GM12878 (cell line): ENCODE data around the gene LRRC47. TPM values are rescaled to one million over a fixed set of nuclear protein-coding genes. Genes with fewer than 3 reads are reported as not detected.

Experiments
- ATAC-seq: fragments of 200-7000 bp; cut with Tn5 transposase; 3 replicates; pipeline ENCODE4 v1.9.1; 2020; ENCODE audit warnings: mild to moderate bottlenecking, moderate library complexity
- BruUV-seq: library from RNA; stranded (reverse); fragments of 400-500 nt; replicated peaks from 2 replicates; lab custom pipeline; 2021; lab: Mats Ljungman, UMichigan
- CTCF ChIA-PET: fragments of 300-600 bp; sonication (Branson Sonifier 250); formaldehyde crosslinking; extraction: SDS; loops from one replicate; lab custom pipeline; 2021; ENCODE audit warnings: inconsistent platforms; lab: Yijun Ruan, JAX
- POLR2A ChIA-PET: fragments of 350-600 bp; formaldehyde crosslinking; extraction: SDS; loops from one replicate; lab custom pipeline; 2021; ENCODE audit warnings: inconsistent platforms; lab: Charles Lee
- RAD21 ChIA-PET: fragments of 300-600 bp; sonication (Branson Sonifier 250); formaldehyde crosslinking; loops from one replicate; lab custom pipeline; 2023; ENCODE audit warnings: antibody characterized with exemption; ENCODE audit not compliant: unreplicated experiment; lab: Charles Lee
- SMC1A ChIA-PET: fragments of 300-600 bp; sonication (Branson Sonifier 250); formaldehyde crosslinking; loops from one replicate; lab custom pipeline; 2023; ENCODE audit not compliant: unreplicated experiment, uncharacterized antibody; lab: Charles Lee
- DNase-seq: peaks from one replicate; pipeline ENCODE4 v3.0.0-alpha.2; 2011; ENCODE audit warnings: low read depth, low spot score
- FAIRE-seq: peaks from 3 replicates; lab custom pipeline; 2011; peaks lifted over from hg19 to GRCh38; lab: Jason Lieb, UNC
- H2AFZ ChIP-seq: 2 replicates; pipeline ENCODE4 v1.6.0; 2011; ENCODE audit warnings: low read depth, low read length, control low read depth; ENCODE audit not compliant: control insufficient read depth
- H3K27ac ChIP-seq: 2 replicates; pipeline ENCODE4 v1.5.1; 2011; ENCODE audit warnings: control low read depth; ENCODE audit not compliant: control insufficient read depth, insufficient read depth
- H3K27me3 ChIP-seq, 2 experiments: replicated peaks in 1 of 2; 2 replicates each; pipeline versions ENCODE4 v1.6.0 to v1.6.1; 2011; ENCODE audit warnings: low read length in 1 of 2; ENCODE audit not compliant: control insufficient read depth in 2 of 2, insufficient read depth in 2 of 2
- H3K36me3 ChIP-seq, 2 experiments: 2 replicates each; pipeline ENCODE4 v1.5.1; 2011; ENCODE audit warnings: low read length in 1 of 2; ENCODE audit not compliant: control insufficient read depth in 2 of 2, insufficient read depth in 2 of 2
- H3K4me1 ChIP-seq: 2 replicates; pipeline ENCODE4 v1.6.1; 2011; ENCODE audit warnings: mild to moderate bottlenecking, low read length, moderate library complexity, mixed read lengths; ENCODE audit not compliant: control insufficient read depth, insufficient read depth
- H3K4me2 ChIP-seq: 2 replicates; pipeline ENCODE4 v1.6.0; 2011; ENCODE audit warnings: control low read depth; ENCODE audit not compliant: control insufficient read depth, insufficient read depth
- H3K4me3 ChIP-seq: fragments of 200-600 bp; sonication (generic); 2 replicates; pipeline ENCODE4 v1.5.1; 2016
- H3K79me2 ChIP-seq: 2 replicates; pipeline ENCODE4 v1.6.0; 2011; ENCODE audit warnings: low read length; ENCODE audit not compliant: control insufficient read depth, insufficient read depth
- H3K9ac ChIP-seq: 2 replicates; pipeline ENCODE4 v1.8.0; 2011; ENCODE audit warnings: low read length, control low read depth, mixed read lengths; ENCODE audit not compliant: control insufficient read depth, insufficient read depth
- H3K9me3 ChIP-seq: replicated peaks from 3 replicates; pipeline ENCODE4 v1.5.1; 2011; ENCODE audit warnings: mild to moderate bottlenecking, low read length; ENCODE audit not compliant: control insufficient read depth, insufficient read depth
- H4K20me1 ChIP-seq: 2 replicates; pipeline ENCODE4 v1.6.0; 2011; ENCODE audit not compliant: control insufficient read depth, insufficient read depth
- CHD1 ChIP-seq: IDR thresholded peaks from 2 replicates; pipeline ENCODE4 v1.6.1; 2012; ENCODE audit warnings: low read depth, low read length, improper control_type of control experiment
- CHD4 ChIP-seq: fragments of 200-600 bp; sonication (generic); IDR thresholded peaks from 2 replicates; pipeline ENCODE4 v1.6.1; 2016; ENCODE audit warnings: mild to moderate bottlenecking
- GATAD2B ChIP-seq: fragments of 450-650 bp; conservative IDR thresholded peaks from 2 replicates; pipeline ENCODE4 v1.6.1; 2017; ENCODE audit warnings: low read depth, mild to moderate bottlenecking, moderate library complexity
- HDAC2 ChIP-seq: fragments of 200-600 bp; sonication (generic); IDR thresholded peaks from 2 replicates; pipeline ENCODE4 v1.6.1; 2017
- MAX ChIP-seq: IDR thresholded peaks from 2 replicates; pipeline ENCODE4 v1.6.1; 2012; ENCODE audit warnings: low read depth, low read length, improper control_type of control experiment
- MXI1 ChIP-seq: fragments of 150-350 bp; IDR thresholded peaks from 2 replicates; pipeline ENCODE4 v1.6.1; 2011; ENCODE audit warnings: low read depth, mild to moderate bottlenecking, inconsistent platforms, low read length, improper control_type of control experiment
- NR2F1 ChIP-seq: fragments of 450-650 bp; conservative IDR thresholded peaks from 2 replicates; pipeline ENCODE4 v1.6.1; 2017; ENCODE audit warnings: mild to moderate bottlenecking
- POLR2A ChIP-seq: IDR thresholded peaks from 2 replicates; pipeline ENCODE4 v1.6.1; 2011; ENCODE audit warnings: low read depth, mild to moderate bottlenecking, low read length
- POU2F2 ChIP-seq: IDR thresholded peaks from 3 replicates; pipeline ENCODE4 v1.6.1; 2011; ENCODE audit warnings: low read depth, mild to moderate bottlenecking, low read length, borderline replicate concordance
- RAD21 ChIP-seq: IDR thresholded peaks from 2 replicates; pipeline ENCODE4 v1.6.1; 2011; ENCODE audit warnings: mild to moderate bottlenecking, low read depth, low read length, moderate library complexity; ENCODE audit not compliant: insufficient read depth
- RELB ChIP-seq: fragments of 450-650 bp; IDR thresholded peaks from 2 replicates; pipeline ENCODE4 v1.6.1; 2017; ENCODE audit warnings: low read depth, mild to moderate bottlenecking, moderate library complexity
- STAT1 ChIP-seq: fragments of 450-650 bp; conservative IDR thresholded peaks from 2 replicates; pipeline ENCODE4 v1.6.1; 2014; ENCODE audit warnings: antibody characterized with exemption, mild to moderate bottlenecking
- USF1 ChIP-seq: IDR thresholded peaks from 2 replicates; pipeline ENCODE4 v1.6.1; 2011; ENCODE audit warnings: borderline replicate concordance, low read depth, mild to moderate bottlenecking, moderate library complexity, mixed read lengths, low read length; ENCODE audit not compliant: insufficient read depth; ENCODE audit errors: extremely low read length
- YY1 ChIP-seq: IDR thresholded peaks from 2 replicates; pipeline ENCODE4 v1.6.1; 2011; ENCODE audit warnings: low read depth, mild to moderate bottlenecking, low read length
- ZNF217 ChIP-seq: fragments of 450-650 bp; IDR thresholded peaks from 2 replicates; pipeline ENCODE4 v1.6.1; 2017; ENCODE audit warnings: antibody characterized with exemption, mild to moderate bottlenecking
- WGBS: methylation state at CpG from one replicate; pipeline ENCODE4 v1.1.6; 2016; ENCODE audit warnings: low lambda C conversion rate; ENCODE audit not compliant: insufficient replicate concordance, insufficient coverage; ENCODE audit errors: missing lambda C conversion rate; 5-methylcytosine and 5-hydroxymethylcytosine counted together
- in situ Hi-C: fragments of 300-500 bp; cut with MboI; formaldehyde crosslinking; loops from 9 replicates; pipeline ENCODE4 v1.14.3; 2018; ENCODE audit warnings: mixed read lengths
- intact Hi-C: fragments of 100-400 bp; cut with micrococcal nuclease; formaldehyde crosslinking; loops from one replicate; pipeline ENCODE4 v1.14.2; 2022; ENCODE audit not compliant: unreplicated experiment
- polyA plus RNA-seq, 11 experiments: library from polyadenylated mRNA; depleted of rRNA in 4 of 11; unstranded in 6 of 11; stranded (reverse) in 5 of 11; fragments of >200 nt; fragmentation: Nextera tagmentation in 4 of 11; fragmentation: Illumina TruSeq in 1 of 11; extraction: Ambion mirVana in 4 of 11; extraction: Trizol in 1 of 11; gene quantifications; 1 replicate in 1 of 11; 2 replicates in 10 of 11; pipeline versions ENCODE4 v1.2.1 to v1.2.3, GENCODE V29; 2011 to 2016; ENCODE audit warnings: inconsistent platforms in 2 of 11, missing spikeins in 2 of 11, low read depth in 1 of 11
- total RNA-seq, 4 experiments: library from RNA; depleted of rRNA in 3 of 4; stranded (reverse); fragments of >200 nt in 3 of 4; fragmentation: Illumina TruSeq in 1 of 4; extraction: Trizol in 1 of 4; gene quantifications; 2 replicates each; pipeline versions ENCODE4 v1.2.1 to v1.2.3, GENCODE V29; 2013 to 2021

The LRRC47 gene
- total and polyA plus RNA-seq, 10 of the 15 experiments (the other 5 are each of a cell fraction or from before 2014, with no cell fraction given): 2.5 to 34.6 (median 18.2) TPM

- peak within 1 kb of the TSS; percentile 94 for H3K4me2 ChIP-seq
- no TSS peak for BruUV-seq
- RAD21 ChIA-PET: interaction anchor here (0.8 kb wide), 1 partner anchor 29 kb away, joined by 3 read pairs; no protein-coding TSS in a partner anchor
Observed at GRCh38 chr1:3772715-3773571, 23.4 kb downstream of the LRRC47 start, which contains the start of gene SMIM1. Gene SMIM1, plus strand, starts transcription at chr1:3772749. Its CDS starts 2,625 bp downstream, at chr1:3775374.

GRCh38 chr1:3772027-3772714, 24.1 kb downstream of the LRRC47 start:
- POLR2A ChIA-PET: no interaction called here
- peak; percentile 69 for TF ChIP-seq NR2F1
- peak; percentile 67 for TF ChIP-seq MXI1
- TF ChIP-seq GATAD2B: peak; percentile 69
- peak; percentile 54 for TF ChIP-seq USF1
- TF ChIP-seq POLR2A: peak; percentile 76
- TF ChIP-seq RELB: 0 out of 2 replicates have a peak, but pooled peaks have one; percentile 22
- no peak for TF ChIP-seq POU2F2
- TF ChIP-seq MAX: peak; percentile 31; the same call in 1 of the 2 replicates
- TF ChIP-seq RAD21: no peak

More at GRCh38 chr1:3772715-3773571, 23.4 kb downstream of the LRRC47 start, which contains the start of gene SMIM1:
- 23% methylated on average over 36 of the region's 55 CpGs for WGBS
- Histone ChIP-seq H4K20me1 (no peaks in the 10 kb centered on the region), H3K4me3 (peak within 1 kb of the TSS; percentile 72), H3K79me2 (no peaks in the 10 kb centered on the region), H3K4me1 (peaks cover 15% of the 10 kb centered on the region), H3K27ac (no peak within 1 kb of the TSS), H3K9ac (peak within 1 kb of the TSS; percentile 4; the same call in 1 of the 2 replicates), H3K36me3 (no peaks in the 10 kb centered on the region), H3K27me3 (no peaks in the 10 kb centered on the region; a peak in 1 of 4 replicates), H3K9me3 (no peaks in the 10 kb centered on the region), H2AFZ (peak within 1 kb of the TSS; percentile 65)
- in situ Hi-C loops (no loop called here), intact Hi-C loops (no loop called here)
- DNase-seq (no peak), ATAC-seq (peak; percentile 17; the same call in 2 of the 3 replicates), FAIRE-seq (no peak)
- CTCF ChIA-PET: interaction anchor here (0.6 to 0.7 kb wide), 3 partner anchors 14 to 150 kb away, joined by 3 read pairs; no protein-coding TSS in a partner anchor
- TF ChIP-seq HDAC2 (no peak), CHD1 (no peak), ZNF217 (no peak), STAT1 (no peak), CHD4 (no peak), YY1 (no peak)
- SMC1A ChIA-PET: no interaction called here
- POLR2A ChIA-PET: no interaction called here

More at GRCh38 chr1:3772027-3772714, 24.1 kb downstream of the LRRC47 start:
- peak overlapping the region; percentile 94 for H3K4me2 ChIP-seq
- WGBS: under 1% methylated on average over 28 of the region's 61 CpGs
- intact Hi-C loops (no loop called here), in situ Hi-C loops (no loop called here)
- ATAC-seq: peak; percentile 88
- H3K4me3 ChIP-seq: peak overlapping the region; percentile 72
- RAD21 ChIA-PET: no interaction called here
- no peaks in the 10 kb centered on the region for H4K20me1 ChIP-seq
- no peaks in the 10 kb centered on the region; a peak in 1 of 4 replicates for H3K27me3 ChIP-seq
- no peak for FAIRE-seq
- CTCF ChIA-PET: interaction anchor here (1.4 kb wide), 1 partner anchor 24 kb away, joined by 4 read pairs; no protein-coding TSS in a partner anchor
- H3K4me1 ChIP-seq: peaks cover 15% of the 10 kb centered on the region
- no peaks in the 10 kb centered on the region for H3K79me2 ChIP-seq
- H3K9me3 ChIP-seq: no peaks in the 10 kb centered on the region
- SMC1A ChIA-PET: no interaction called here
- no peaks in the 10 kb centered on the region for H3K36me3 ChIP-seq
- no peak for DNase-seq
- H3K27ac ChIP-seq: no peak overlapping the region
- BruUV-seq: no TSS peak
- peak overlapping the region; percentile 4; the same call in 1 of the 2 replicates for H3K9ac ChIP-seq
- H2AFZ ChIP-seq: peak overlapping the region; percentile 6
